Right ventricle myocardium superior (tissue), 1 donor: ENCODE results near the gene UBTF. TPM values are rescaled to one million over a fixed set of nuclear protein-coding genes. Genes with fewer than 3 reads are reported as not detected.
A peak's percentile ranks its signal among the peaks of the same experiment; 100 is the strongest.

Experiments used
- ATAC-seq: fragments of 200-7000 bp; cut with Tn5 transposase; one replicate; pipeline ENCODE4 v1.9.1; 2020; ENCODE audit warnings: mild to moderate bottlenecking; ENCODE audit not compliant: poor library complexity
- DNase-seq: peaks from one replicate; pipeline ENCODE4 v3.0.0-alpha.2; 2020
- intact Hi-C: fragments of 100-400 bp; cut with DNase I; formaldehyde crosslinking; loops from one replicate; pipeline ENCODE4 v1.11.2; 2022
- microRNA-seq: library from miRNA; unstranded; fragments of <30 nt; microRNA quantifications from one replicate; pipeline ENCODE4 v1.2.0, GENCODE V29; 2020
- total RNA-seq: library from RNA; stranded (reverse); fragmentation: NEBNext Ultra II Directional; extraction: Animal tissue kit (Norgen Biotek cat#: 25700); gene quantifications from one replicate; pipeline ENCODE4 v1.2.1, GENCODE V29; 2021
- donor health status: DM: no; HTN: yes; CAD: no; lungs with severe emphysema.

UBTF gene
- total RNA-seq, 1 donor from 2014 or later = 52.7 TPM

DNA sequence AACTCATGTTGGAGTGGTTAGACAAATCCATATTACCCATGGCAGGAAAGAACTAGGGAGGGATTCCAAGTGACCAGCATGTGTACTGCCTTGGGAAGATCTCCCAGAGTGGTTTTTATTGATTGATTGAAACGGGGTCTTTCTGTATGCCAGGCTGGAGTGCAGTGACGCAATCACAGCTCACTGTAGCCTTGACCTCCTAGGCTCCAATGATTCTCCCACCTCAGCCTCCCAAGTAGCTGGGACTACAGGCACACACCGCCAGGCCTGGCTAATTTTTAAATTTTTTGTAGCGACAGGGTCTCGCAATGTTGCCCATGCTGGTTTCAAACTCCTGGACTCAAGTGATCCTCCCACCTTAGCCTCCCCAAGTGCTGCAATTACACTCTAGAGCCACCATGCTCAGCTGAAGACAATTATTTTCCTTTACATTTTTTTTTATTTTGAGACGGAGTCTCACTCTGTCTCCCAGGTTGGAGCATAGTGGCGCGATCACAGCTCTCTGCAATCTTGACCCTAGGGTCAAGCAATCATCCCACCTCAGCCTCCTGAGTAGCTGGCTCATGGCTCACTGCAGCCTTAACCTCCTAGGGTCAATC, 35.2 kb downstream of the UBTF start:
- ATAC-seq (no peak), DNase-seq (peak; percentile 3)
- intact Hi-C loops = loop anchor here (10.0 kb wide), 1 partner anchor 60 kb away; the partner anchor contains the start of gene HDAC5

DNA sequence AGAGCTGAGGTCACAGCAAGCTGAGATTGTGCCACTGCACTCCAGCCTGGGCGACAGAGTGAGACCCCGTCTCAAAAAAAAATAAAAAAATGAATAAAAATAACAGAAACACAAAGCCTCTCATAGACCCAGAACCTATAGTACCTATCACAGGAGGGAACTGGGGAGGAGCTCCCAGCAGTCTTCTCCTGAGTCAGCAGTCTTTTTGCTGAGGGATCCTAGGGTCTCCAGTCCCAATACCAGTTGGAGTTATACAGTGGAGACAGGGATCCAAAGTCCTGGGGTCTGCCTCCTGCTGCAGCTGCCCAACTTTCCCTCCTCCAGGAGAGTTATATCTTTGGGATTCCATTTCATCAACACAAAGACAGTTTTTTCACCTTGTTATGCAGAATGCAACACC, 36.5 kb downstream of the UBTF start:
- intact Hi-C loops = loop anchor here (10.0 kb wide), 1 partner anchor 58 kb away; the partner anchor contains the start of gene HDAC5
- DNase-seq = peak; percentile 3
- no peak for ATAC-seq

DNA sequence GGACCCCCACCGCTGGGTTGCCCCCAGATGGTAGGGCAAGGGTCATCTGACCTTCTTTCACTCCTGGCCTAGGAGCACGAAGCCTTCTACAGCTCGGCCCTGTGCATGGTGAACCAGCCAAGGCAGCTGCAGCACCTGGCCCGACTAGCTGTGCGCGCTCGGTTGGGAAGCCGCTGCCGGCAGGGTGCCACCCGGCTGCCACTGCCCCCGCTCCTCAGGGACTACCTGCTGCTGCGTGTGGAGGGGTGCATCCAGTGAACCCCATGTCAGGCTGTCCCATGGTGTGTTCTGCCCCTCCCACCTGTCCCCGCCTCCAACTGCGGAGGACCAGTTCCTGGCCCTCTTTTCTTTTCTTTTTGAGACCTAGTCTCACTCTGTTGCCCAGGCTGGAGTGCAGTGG, 41.3 kb downstream of the UBTF start:
- intact Hi-C loops = no loop called here
- ATAC-seq = no peak
- DNase-seq = no peak

DNA sequence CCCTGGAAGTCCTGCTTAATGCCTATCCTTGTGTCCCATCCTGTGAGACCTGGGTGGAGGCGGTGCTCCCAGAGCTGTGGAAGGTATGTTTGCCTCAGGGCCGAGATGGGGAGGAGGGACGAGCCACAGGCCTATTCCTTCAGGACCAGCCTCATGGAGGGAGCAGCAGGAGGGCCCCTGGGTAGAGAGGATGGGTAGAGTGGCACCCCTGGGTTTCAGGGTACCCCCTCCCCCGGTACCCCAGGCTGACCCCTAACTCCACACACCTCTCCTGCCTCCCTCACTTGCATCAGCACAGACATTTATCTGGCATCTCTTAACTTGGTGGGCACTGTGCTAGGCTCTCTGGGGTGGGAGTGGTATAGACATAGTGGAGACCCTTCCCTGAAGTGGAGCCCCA, 41.8 kb downstream of the UBTF start:
- ATAC-seq (no peak), DNase-seq (no peak)
- intact Hi-C loops = no loop called here

DNA sequence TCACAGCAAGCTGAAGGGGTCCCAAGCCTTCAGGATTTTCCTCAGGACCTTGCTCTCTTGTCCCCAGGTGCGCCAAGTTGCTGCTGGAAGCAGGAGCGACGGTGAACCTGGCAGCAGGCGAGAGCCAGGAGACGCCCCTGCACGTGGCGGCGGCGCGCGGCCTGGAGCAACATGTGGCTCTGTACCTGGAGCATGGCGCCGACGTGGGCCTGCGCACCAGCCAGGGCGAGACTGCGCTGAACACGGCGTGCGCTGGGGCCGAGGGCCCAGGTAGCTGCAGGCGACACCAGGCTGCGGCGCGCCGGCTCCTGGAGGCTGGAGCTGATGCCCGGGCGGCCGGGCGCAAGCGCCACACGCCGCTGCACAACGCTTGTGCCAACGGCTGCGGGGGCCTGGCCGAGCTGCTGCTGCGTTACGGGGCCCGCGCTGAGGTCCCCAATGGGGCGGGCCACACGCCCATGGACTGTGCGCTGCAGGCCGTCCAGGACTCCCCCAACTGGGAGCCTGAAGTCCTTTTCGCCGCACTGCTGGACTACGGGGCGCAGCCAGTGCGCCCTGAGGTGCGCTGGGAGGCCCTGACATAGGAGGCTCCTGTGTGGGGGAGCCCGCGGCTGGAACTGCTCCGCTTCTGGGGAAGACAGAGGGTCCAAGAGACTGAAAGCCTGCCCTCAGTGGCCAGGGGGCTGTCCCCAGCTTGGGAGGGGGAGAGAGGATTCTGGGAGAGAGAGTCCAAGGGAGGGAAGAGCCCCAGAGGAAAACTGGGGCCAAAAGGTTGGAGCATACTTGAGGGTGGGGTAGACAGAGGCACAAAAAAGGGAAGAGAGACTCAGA, 42.6 kb downstream of the UBTF start:
- intact Hi-C loops = no loop called here
- DNase-seq (no peak), ATAC-seq (peak; percentile 6)

DNA sequence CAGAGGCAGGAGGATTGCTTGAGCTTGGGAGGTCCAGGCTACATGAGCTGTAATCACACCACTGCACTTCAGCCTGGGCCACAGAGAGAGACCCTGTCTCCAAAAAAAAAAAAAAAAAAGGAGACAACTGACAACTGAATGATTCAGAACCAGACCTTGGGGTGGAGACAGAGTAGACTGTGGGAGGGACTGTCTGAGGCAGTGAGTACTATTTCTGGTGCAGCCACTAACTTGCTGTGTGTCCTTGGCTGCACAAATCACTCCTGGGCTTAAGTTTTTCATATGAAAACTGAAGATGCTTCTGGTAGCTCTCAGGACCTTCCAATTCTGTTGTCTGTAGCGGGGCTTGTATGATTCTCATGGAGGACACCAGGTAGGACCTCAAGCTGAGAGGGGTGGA, 43.2 kb downstream of the UBTF start:
- ATAC-seq (no peak), DNase-seq (no peak)
- intact Hi-C loops = no loop called here

DNA sequence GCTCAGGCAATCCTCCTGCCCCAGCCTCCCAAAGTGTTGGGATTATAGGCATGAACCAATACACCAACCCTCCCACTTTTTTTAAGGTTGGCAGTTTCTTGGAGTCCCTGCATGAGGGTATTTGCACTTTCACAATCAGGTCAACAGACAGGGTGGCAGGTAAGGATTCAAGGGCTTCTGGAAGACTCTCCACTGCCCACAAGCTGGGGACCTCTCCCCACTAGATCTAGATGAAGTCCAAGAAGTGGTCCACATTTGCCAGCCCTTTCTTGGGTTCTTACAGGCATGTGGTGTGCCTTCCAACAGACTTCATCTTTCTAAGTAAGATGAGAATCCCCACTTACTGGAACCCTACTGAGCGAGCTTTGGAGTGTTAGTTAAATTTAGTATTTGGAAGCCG, 45.0 kb downstream of the UBTF start:
- ATAC-seq = no peak
- intact Hi-C loops = no loop called here
- no peak for DNase-seq

DNA sequence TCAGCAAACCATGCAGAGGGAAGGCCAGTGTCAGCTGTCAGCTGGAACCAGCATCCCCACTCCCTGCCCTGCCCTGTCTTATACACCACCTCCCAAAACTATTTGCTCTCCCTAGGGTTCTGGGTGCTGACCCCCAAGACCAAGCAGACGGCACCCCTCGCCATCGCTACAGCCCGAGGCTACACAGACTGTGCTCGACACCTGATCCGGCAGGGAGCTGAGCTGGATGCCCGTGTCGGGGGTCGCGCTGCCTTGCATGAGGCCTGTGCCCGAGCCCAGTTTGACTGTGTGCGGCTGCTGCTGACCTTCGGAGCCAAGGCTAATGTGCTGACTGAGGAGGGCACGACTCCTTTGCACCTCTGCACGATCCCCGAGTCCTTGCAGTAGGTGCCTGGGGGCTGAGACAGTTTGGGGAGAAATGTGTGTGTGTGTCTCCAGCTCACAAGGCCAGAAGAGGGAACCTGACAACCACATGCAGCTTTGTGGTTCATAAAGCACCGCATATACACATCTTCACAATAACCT, 47.5 kb downstream of the UBTF start:
- ATAC-seq (no peak), DNase-seq (no peak)
- intact Hi-C loops = no loop called here

DNA sequence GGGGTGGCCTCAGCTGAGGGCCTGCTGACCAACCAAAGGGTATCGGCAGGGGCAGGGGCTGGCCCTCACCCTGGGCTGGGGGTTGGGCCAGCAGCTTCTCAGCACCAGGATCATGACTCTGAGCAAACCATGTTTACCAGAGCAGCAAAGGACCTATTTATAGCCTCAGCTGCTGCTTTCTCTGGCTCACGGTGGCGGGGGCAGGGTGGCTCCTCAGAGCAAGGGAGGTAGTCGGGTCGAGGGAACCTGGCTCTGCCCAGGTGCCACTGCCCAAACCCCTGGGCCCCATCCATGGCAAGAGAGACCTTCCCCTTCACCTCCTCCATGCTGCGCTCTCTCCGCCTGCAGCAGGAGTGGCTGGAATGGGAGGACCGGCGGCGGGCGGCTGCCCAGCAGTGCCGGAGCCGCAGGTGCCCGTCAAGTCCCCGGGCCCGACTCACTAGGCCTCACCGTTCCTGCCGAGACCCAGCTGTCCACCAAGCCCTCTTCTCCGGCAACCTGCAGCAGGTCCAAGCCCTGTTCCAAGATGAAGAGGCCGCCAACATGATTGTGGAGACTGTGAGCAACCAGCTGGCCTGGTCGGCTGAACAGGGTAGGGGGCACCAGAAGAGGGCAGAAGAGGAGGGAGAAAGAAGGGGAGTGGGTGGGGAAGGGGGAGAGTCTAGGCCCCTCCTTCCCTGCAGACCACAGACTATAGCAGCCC, 48.8 kb downstream of the UBTF start, which contains the start of gene ASB16:
ASB16 (plus strand) TSS at position 206 of the 703 bp plus-strand sequence; CDS start at position 292, 86 bp downstream.
- intact Hi-C loops = no loop called here
- DNase-seq (peak; percentile 67), ATAC-seq (peak; percentile 82)

DNA sequence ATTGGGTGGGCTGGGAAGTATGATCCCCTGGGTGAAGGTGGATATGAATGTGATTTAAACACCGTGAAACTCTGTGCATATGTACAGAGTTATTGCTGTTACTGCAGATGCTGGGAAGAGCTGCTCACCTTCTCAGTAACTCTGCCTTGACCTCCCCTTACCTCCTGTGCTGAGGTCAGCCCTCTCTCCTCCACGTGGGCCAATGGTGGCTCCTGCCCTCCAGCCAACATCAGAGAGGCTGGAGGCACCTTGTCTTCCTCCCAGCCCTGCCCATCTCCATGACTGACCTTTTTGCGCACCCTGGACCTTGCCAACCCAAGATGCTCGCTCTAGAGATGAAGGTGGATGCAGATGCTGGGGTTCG, 49.4 kb downstream of the UBTF start:
- DNase-seq = no peak
- intact Hi-C loops = no loop called here
- ATAC-seq = no peak

DNA sequence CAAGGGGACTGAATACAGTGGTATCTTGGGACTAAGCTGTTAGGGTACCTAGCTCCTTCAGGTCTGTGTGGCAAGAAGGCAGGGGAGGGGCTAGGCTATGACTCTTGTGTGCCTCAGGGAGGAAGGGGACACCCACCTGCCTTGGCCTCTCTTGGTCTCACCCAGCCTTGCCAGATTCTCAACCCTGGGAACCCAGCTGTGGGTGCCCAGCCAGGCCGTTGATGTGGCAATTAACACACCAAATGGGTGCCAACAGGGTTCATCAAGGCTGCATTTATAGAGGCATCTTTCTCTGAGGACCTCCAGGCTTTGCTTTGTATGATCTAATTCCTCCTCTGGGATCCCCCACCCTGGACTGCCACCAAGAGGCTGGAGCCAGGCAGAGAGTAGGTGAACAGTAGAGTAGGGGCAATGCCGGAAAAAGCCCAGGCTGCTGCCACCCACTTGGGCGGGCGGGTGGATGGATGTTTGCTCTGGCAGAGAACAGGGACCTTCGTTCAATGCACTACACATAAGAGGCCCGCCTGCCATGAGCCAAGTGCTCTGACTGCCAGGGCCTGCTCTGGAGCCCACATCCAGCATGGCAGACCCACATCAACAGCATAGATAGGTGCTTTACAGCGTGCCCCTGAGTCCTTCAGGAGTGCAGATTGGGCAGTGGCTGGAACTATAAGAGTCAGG, 52.2 kb downstream of the UBTF start:
- intact Hi-C loops = no loop called here
- no peak for DNase-seq

DNA sequence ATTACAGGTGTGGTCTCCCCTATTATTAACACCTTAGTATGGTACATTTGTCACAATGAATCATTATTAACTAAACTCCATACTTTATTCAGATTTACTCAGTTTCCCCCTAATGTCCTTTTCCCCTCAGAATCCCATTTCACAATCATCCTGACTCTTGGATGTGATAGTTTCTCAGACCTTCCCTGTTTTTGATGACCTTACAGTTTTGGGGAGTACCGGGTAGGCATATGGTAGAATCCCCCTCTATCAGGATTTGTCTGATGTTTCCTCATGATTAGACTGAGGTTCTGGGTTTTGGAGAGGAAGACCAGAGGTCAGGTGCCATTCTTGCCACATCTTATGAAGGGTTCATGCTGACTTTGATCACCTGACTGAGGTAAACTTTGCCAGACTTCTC, 55.0 kb downstream of the UBTF start:
- ATAC-seq (no peak), DNase-seq (no peak)
- intact Hi-C loops = no loop called here

More for the DNA sequence above, 52.2 kb downstream of the UBTF start:
- no peak for ATAC-seq

DNA sequence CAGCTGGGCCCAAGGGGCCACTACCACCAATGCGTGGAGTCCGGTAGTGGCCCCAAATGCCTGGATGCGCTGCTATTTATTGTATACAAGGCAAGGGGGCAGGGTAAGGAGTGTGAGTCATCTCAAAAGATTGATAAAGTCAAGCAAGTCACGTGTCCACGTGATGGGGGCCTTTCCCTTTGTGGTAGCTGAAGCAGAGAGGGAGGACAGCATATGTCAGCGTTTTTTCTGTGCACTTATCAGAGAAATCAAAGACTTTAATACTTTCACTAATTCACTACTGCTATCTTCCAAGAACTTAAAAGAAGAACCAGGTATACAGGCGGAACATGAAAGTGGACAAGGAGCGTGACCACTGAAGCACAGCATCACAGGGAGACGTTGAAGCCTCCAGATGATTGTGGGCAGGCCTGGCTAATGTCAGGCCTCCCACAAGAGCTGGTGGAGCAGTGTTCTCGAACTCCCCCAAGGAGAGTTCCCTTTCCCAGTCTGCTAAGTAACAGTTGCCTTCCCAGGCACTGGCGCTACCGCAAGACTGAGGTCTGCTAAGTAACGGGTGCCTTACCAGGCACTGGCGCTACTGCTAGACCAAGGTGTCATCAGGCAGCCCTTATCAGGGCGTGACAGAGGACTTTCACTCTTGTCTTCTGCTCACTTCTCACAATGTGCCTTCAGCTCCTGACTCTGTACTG, 59.8 kb downstream of the UBTF start:
- intact Hi-C loops = no loop called here
- no peak for ATAC-seq
- DNase-seq = no peak

DNA sequence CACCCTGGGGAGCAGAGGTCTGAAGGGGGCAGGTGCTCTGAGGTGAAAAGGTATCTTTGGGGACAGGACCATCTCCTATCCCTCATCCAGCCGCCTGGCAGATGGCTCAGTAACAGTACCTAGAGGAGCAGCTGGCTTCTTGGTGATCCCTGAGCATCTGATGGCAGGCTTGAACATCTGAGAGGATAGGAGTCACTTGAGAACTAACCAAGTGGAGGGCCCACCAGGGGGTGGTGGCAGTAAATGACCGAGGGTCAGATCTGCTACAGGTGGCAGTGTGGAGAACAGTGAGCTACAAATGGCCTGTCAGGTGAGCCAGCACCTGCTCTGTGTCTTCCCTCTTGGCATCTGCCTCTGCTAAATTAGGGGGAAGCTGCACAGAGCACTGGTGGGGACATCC, 64.0 kb downstream of the UBTF start:
- ATAC-seq (no peak), DNase-seq (no peak)
- intact Hi-C loops = no loop called here

Small RNA genes lying within 50 kb of the gene (microRNA-seq; reads per million reads assigned to microRNA genes)
- gene MIR6782 = not detected

Other genes with a start within 250 kb of the UBTF start
- 0.54 TPM for gene NAGS, start 215.1 kb downstream of the UBTF start, total RNA-seq
- 21.3 TPM for gene TMEM101, start 204.7 kb downstream of the UBTF start, total RNA-seq
- gene LSM12, start 153.0 kb downstream of the UBTF start, total RNA-seq = 46.1 TPM
- gene G6PC3, start 148.9 kb downstream of the UBTF start, total RNA-seq = 26.0 TPM
- 67.7 TPM for gene HDAC5, start 96.0 kb downstream of the UBTF start, total RNA-seq
- 0.59 TPM for gene HROB, start 77.7 kb downstream of the UBTF start, total RNA-seq
- gene ASB16, start 49.0 kb downstream of the UBTF start, total RNA-seq = 14.8 TPM
- gene TMUB2, start 32.7 kb downstream of the UBTF start, total RNA-seq = 19.6 TPM
- 35.7 TPM for gene ATXN7L3, start 19.8 kb downstream of the UBTF start, total RNA-seq
- 0.30 TPM for gene SLC4A1, start 48.5 kb upstream of the UBTF start, total RNA-seq
- 0.22 TPM for gene RUNDC3A, start 88.9 kb upstream of the UBTF start, total RNA-seq
- 45.0 TPM for gene SLC25A39, start 105.1 kb upstream of the UBTF start, total RNA-seq
- gene GRN, start 125.6 kb upstream of the UBTF start, total RNA-seq = 135 TPM
- gene FAM171A2, start 144.2 kb upstream of the UBTF start, total RNA-seq = 0.62 TPM
- 0.62 TPM for gene ITGA2B, start 170.0 kb upstream of the UBTF start, total RNA-seq